Fibroblast of lung (primary cell): Measurements from ENCODE around the gene RHOT2. TPM values are rescaled to one million over a fixed set of nuclear protein-coding genes. Genes with fewer than 3 reads are reported as not detected.

ENCODE experiments used
- DNase-seq, 2 donors: peaks; one replicate each; pipeline versions ENCODE4 v3.0.0 to v3.0.0-alpha.2; 2010; ENCODE audit warnings: low read depth in 2 of 2
- H2AFZ ChIP-seq: 2 replicates; pipeline ENCODE4 v1.5.1; 2012; ENCODE audit warnings: low read length, control low read depth, inconsistent platforms
- H3K27ac ChIP-seq: 2 replicates; pipeline ENCODE4 v1.5.1; 2011; ENCODE audit warnings: low read length, control low read depth; ENCODE audit not compliant: insufficient read depth
- H3K27me3 ChIP-seq: 2 replicates; pipeline ENCODE4 v1.5.1; 2011; ENCODE audit warnings: mild to moderate bottlenecking, low read length; ENCODE audit not compliant: control insufficient read depth, insufficient read depth
- H3K36me3 ChIP-seq: 2 replicates; pipeline ENCODE4 v1.5.1; 2011; ENCODE audit warnings: low read length; ENCODE audit not compliant: control insufficient read depth, insufficient read depth
- H3K4me1 ChIP-seq: 2 replicates; pipeline ENCODE4 v1.5.1; 2011; ENCODE audit warnings: low read length; ENCODE audit not compliant: control insufficient read depth, insufficient read depth; ENCODE audit errors: extremely low read depth
- H3K4me2 ChIP-seq: 2 replicates; pipeline ENCODE4 v1.5.1; 2011; ENCODE audit warnings: low read length, control low read depth; ENCODE audit not compliant: insufficient read depth; ENCODE audit errors: extremely low read depth
- H3K4me3 ChIP-seq, 4 experiments: fragments of 200-600 bp in 1 of 4; sonication (generic) in 1 of 4; replicated peaks in 1 of 4; 2 replicates each; pipeline ENCODE4 v1.5.1; 2011 to 2016; ENCODE audit warnings: low read length in 4 of 4, low read depth in 3 of 4, mild to moderate bottlenecking in 3 of 4, control low read depth in 2 of 4, inconsistent platforms in 1 of 4, mixed read lengths in 1 of 4; ENCODE audit not compliant: insufficient read depth in 1 of 4; ENCODE audit errors: control extremely low read depth in 1 of 4
- H3K79me2 ChIP-seq: 2 replicates; pipeline ENCODE4 v1.5.1; 2012; ENCODE audit warnings: mild to moderate bottlenecking, low read length, inconsistent platforms; ENCODE audit not compliant: control insufficient read depth, insufficient read depth
- H3K9ac ChIP-seq: 2 replicates; pipeline ENCODE4 v1.5.1; 2011; ENCODE audit warnings: mild to moderate bottlenecking, low read length, control low read depth; ENCODE audit not compliant: insufficient read depth
- H3K9me3 ChIP-seq: 2 replicates; pipeline ENCODE4 v1.5.1; 2012; ENCODE audit warnings: low read depth, low read length; ENCODE audit not compliant: control insufficient read depth, insufficient read depth
- H4K20me1 ChIP-seq: 2 replicates; pipeline ENCODE4 v1.5.1; 2011; ENCODE audit warnings: low read length; ENCODE audit not compliant: control insufficient read depth, insufficient read depth; ENCODE audit errors: extremely low read depth
- CTCF ChIP-seq, 2 donors: IDR thresholded peaks in 1 of 2; conservative IDR thresholded peaks in 1 of 2; 1 replicate in 1 of 2; 2 replicates in 1 of 2; pipeline ENCODE4 v1.5.1; 2011 to 2012; ENCODE audit warnings: low read length in 2 of 2, control low read depth in 1 of 2, inconsistent platforms in 1 of 2, low read depth in 1 of 2, mild to moderate bottlenecking in 1 of 2
- EZH2 ChIP-seq: IDR thresholded peaks from 2 replicates; pipeline ENCODE4 v1.5.1; 2012; ENCODE audit warnings: low read length, control low read depth, mild to moderate bottlenecking; ENCODE audit errors: missing control alignments
- polyA plus RNA-seq, 2 donors: library from polyadenylated mRNA; depleted of rRNA in 1 of 2; stranded (reverse) in 1 of 2; unstranded in 1 of 2; fragments of >200 nt; gene quantifications; 2 replicates each; pipeline ENCODE4 v1.2.1, GENCODE V29; 2011 to 2012; ENCODE audit warnings: missing spikeins in 1 of 2
- total RNA-seq: library from RNA; depleted of rRNA; stranded (reverse); fragments of >200 nt; gene quantifications from 2 replicates; pipeline ENCODE4 v1.2.1, GENCODE V29; 2014

Gene RHOT2
- total and polyA plus RNA-seq, 2 donors (not counting 1 experiment from before 2014, with no cell fraction given), result 29.6 to 35.4 TPM

- Histone ChIP-seq H3K27ac (no peak overlapping the region), H2AFZ (no peak overlapping the region), H3K4me1 (peaks cover 2% of the 10 kb centered on the region), H3K27me3 (peaks cover 21% of the 10 kb centered on the region), H3K9me3 (no peaks in the 10 kb centered on the region), H4K20me1 (no peaks in the 10 kb centered on the region), H3K79me2 (no peaks in the 10 kb centered on the region), H3K9ac (no peak overlapping the region), H3K4me2 (no peak overlapping the region), H3K4me3 (no peak overlapping the region), H3K36me3 (no peaks in the 10 kb centered on the region)
- no peak for DNase-seq
- TF ChIP-seq EZH2, result no peak
- no peak for TF ChIP-seq CTCF (conservative IDR thresholded peaks at IDR 0.05 in 1 of 2, IDR thresholded peaks at IDR 0.05 in 1 of 2; ENCODE audit: low read depth in 1 of 2, low read length in 2 of 2)
Measured at GRCh38 chr16:694863-695354, 27.0 kb downstream of the RHOT2 start.

- DNase-seq, result no peak
Measured at GRCh38 chr16:695355-696089, 27.6 kb downstream of the RHOT2 start.

More at GRCh38 chr16:695355-696089, 27.6 kb downstream of the RHOT2 start:
- Histone ChIP-seq H3K27ac (no peak overlapping the region), H3K4me1 (peaks cover 2% of the 10 kb centered on the region), H3K36me3 (no peaks in the 10 kb centered on the region), H3K79me2 (no peaks in the 10 kb centered on the region), H3K9ac (no peak overlapping the region), H3K4me2 (no peak overlapping the region), H3K9me3 (no peaks in the 10 kb centered on the region), H3K27me3 (peaks cover 21% of the 10 kb centered on the region), H2AFZ (no peak overlapping the region), H4K20me1 (no peaks in the 10 kb centered on the region), H3K4me3 (no peak overlapping the region)
- TF ChIP-seq EZH2, result peak; percentile 98
- TF ChIP-seq CTCF (conservative IDR thresholded peaks at IDR 0.05 in 1 of 2, IDR thresholded peaks at IDR 0.05 in 1 of 2; ENCODE audit: low read depth in 1 of 2, low read length in 2 of 2), result no peak
